ENCODE measurements around the gene IL17RB.

IL17RB gene

GRCh38 chr3:53806182-53807116 is 39.9 kb upstream of the IL17RB start:
- no peak for TF ChIP-seq CREB1 (IDR thresholded peaks at IDR 0.05; ENCODE audit: low read depth)
- TF ChIP-seq, protein P1, sequence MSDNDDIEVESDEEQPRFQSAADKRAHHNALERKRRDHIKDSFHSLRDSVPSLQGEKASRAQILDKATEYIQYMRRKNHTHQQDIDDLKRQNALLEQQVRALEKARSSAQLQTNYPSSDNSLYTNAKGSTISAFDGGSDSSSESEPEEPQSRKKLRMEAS (IDR thresholded peaks at IDR 0.05): no peak
- no peak for TF ChIP-seq TEAD4 (IDR thresholded peaks at IDR 0.05)
- TF ChIP-seq FOXM1 (IDR thresholded peaks at IDR 0.05; ENCODE audit: borderline replicate concordance, low read depth): no peak
- TF ChIP-seq, protein P2, sequence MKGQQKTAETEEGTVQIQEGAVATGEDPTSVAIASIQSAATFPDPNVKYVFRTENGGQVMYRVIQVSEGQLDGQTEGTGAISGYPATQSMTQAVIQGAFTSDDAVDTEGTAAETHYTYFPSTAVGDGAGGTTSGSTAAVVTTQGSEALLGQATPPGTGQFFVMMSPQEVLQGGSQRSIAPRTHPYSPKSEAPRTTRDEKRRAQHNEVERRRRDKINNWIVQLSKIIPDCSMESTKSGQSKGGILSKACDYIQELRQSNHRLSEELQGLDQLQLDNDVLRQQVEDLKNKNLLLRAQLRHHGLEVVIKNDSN (IDR thresholded peaks at IDR 0.05): no peak
- no peak for TF ChIP-seq EP300 (IDR thresholded peaks at IDR 0.05; ENCODE audit: borderline replicate concordance)
- no peak for TF ChIP-seq ZBTB7A (IDR thresholded peaks at IDR 0.05; ENCODE audit: low read depth)
- no peak for TF ChIP-seq REST (IDR thresholded peaks at IDR 0.05; ENCODE audit: low read depth)
- no peak for TF ChIP-seq TCF12 (IDR thresholded peaks at IDR 0.05; ENCODE audit: low read depth)

- TF ChIP-seq CEBPB (IDR thresholded peaks at IDR 0.05) (no peak), ZBTB7A (IDR thresholded peaks at IDR 0.05; ENCODE audit: low read depth) (no peak), EP300 (IDR thresholded peaks at IDR 0.05; ENCODE audit: borderline replicate concordance) (no peak), TEAD4 (IDR thresholded peaks at IDR 0.05) (no peak), RAD21 (IDR thresholded peaks at IDR 0.05; ENCODE audit: low read depth) (no peak), FOXM1 (IDR thresholded peaks at IDR 0.05; ENCODE audit: borderline replicate concordance, low read depth) (no peak), YY1 (IDR thresholded peaks at IDR 0.05; ENCODE audit: low read depth) (no peak), REST (IDR thresholded peaks at IDR 0.05; ENCODE audit: low read depth) (no peak), EGR1 (IDR thresholded peaks at IDR 0.05) (no peak), CREB1 (IDR thresholded peaks at IDR 0.05; ENCODE audit: low read depth) (no peak)
- TF ChIP-seq, protein P1 (IDR thresholded peaks at IDR 0.05): no peak
Observed at GRCh38 chr3:53807117-53807810, 39.1 kb upstream of the IL17RB start.

- no peak for TF ChIP-seq TCF12 (IDR thresholded peaks at IDR 0.05; ENCODE audit: low read depth)
- no peak for TF ChIP-seq TEAD4 (IDR thresholded peaks at IDR 0.05)
- no peak for TF ChIP-seq CREB1 (IDR thresholded peaks at IDR 0.05; ENCODE audit: low read depth)
- TF ChIP-seq ZBTB7A (IDR thresholded peaks at IDR 0.05; ENCODE audit: low read depth): no peak
- TF ChIP-seq TAF1 (IDR thresholded peaks at IDR 0.05; ENCODE audit: low read depth): no peak
Observed at GRCh38 chr3:53808496-53808895, 37.9 kb upstream of the IL17RB start.

GRCh38 chr3:53809267-53809666 is 37.1 kb upstream of the IL17RB start:
- no peak for TF ChIP-seq RAD21 (IDR thresholded peaks at IDR 0.05; ENCODE audit: low read depth)
- TF ChIP-seq CEBPB (IDR thresholded peaks at IDR 0.05): no peak
- no peak for TF ChIP-seq EGR1 (IDR thresholded peaks at IDR 0.05)
- TF ChIP-seq, protein P2 (IDR thresholded peaks at IDR 0.05): no peak
- no peak for TF ChIP-seq NFIC (IDR thresholded peaks at IDR 0.05)
- no peak for TF ChIP-seq FOXM1 (IDR thresholded peaks at IDR 0.05; ENCODE audit: borderline replicate concordance, low read depth)
- no peak for TF ChIP-seq TCF12 (IDR thresholded peaks at IDR 0.05; ENCODE audit: low read depth)
- TF ChIP-seq TAF1 (IDR thresholded peaks at IDR 0.05; ENCODE audit: low read depth): no peak
- TF ChIP-seq CREB1 (IDR thresholded peaks at IDR 0.05; ENCODE audit: low read depth): no peak
- TF ChIP-seq TEAD4 (IDR thresholded peaks at IDR 0.05): no peak
- no peak for TF ChIP-seq REST (IDR thresholded peaks at IDR 0.05; ENCODE audit: low read depth)
- TF ChIP-seq, protein P1 (IDR thresholded peaks at IDR 0.05): no peak
- TF ChIP-seq YY1 (IDR thresholded peaks at IDR 0.05; ENCODE audit: low read depth): no peak
- no peak for TF ChIP-seq EP300 (IDR thresholded peaks at IDR 0.05; ENCODE audit: borderline replicate concordance)
- TF ChIP-seq ZBTB7A (IDR thresholded peaks at IDR 0.05; ENCODE audit: low read depth): no peak

Measured in Ishikawa (cell line).